ENCODE measurements around the gene HSPA2.

- TF ChIP-seq USF2 (IDR thresholded peaks at IDR 0.05; ENCODE audit: low read depth, low read length), result no peak
- TF ChIP-seq POLR2A (IDR thresholded peaks at IDR 0.05; ENCODE audit: low read depth, low read length), result 0 out of 2 replicates have a peak, but pooled peaks have one; percentile 18
- no peak for TF ChIP-seq RCOR1 (IDR thresholded peaks at IDR 0.05; ENCODE audit: insufficient replicate concordance, low read length)
- peak; percentile 81 for TF ChIP-seq CTCF (conservative IDR thresholded peaks at IDR 0.05; ENCODE audit: low read depth, low read length)
- TF ChIP-seq, protein P1, sequence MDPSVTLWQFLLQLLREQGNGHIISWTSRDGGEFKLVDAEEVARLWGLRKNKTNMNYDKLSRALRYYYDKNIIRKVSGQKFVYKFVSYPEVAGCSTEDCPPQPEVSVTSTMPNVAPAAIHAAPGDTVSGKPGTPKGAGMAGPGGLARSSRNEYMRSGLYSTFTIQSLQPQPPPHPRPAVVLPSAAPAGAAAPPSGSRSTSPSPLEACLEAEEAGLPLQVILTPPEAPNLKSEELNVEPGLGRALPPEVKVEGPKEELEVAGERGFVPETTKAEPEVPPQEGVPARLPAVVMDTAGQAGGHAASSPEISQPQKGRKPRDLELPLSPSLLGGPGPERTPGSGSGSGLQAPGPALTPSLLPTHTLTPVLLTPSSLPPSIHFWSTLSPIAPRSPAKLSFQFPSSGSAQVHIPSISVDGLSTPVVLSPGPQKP (IDR thresholded peaks at IDR 0.05; ENCODE audit: borderline replicate concordance, low read depth, low read length), result no peak
- TF ChIP-seq MAZ (IDR thresholded peaks at IDR 0.05; ENCODE audit: borderline replicate concordance, low read depth, low read length), result no peak
- TF ChIP-seq BHLHE40 (IDR thresholded peaks at IDR 0.05; ENCODE audit: low read depth, low read length), result no peak
Measured at GRCh38 chr14:64510825-64511671, 29.5 kb upstream of the HSPA2 start.
